ENCODE results near the gene HERC6. TPM values are rescaled to one million over a fixed set of nuclear protein-coding genes. Genes with fewer than 3 reads are reported as not detected.

Gene HERC6
- total and polyA plus RNA-seq, 2 donors (not counting 1 experiment from before 2014, with no cell fraction given): 5.1 to 10.9 TPM

- H3K4me1 ChIP-seq (ENCODE audit: control insufficient read depth in 2 of 2, insufficient read depth in 2 of 2, low read length in 2 of 2): no peaks in the 10 kb centered on the region
- Mint-ChIP-seq H3K9me3 (ENCODE audit: insufficient read depth) (no peaks in the 10 kb centered on the region), H3K27ac (no peak overlapping the region), H3K4me3 (no peak overlapping the region), H3K27me3 (no peaks in the 10 kb centered on the region), H3K4me1 (no peaks in the 10 kb centered on the region)
- no peak for TF ChIP-seq EZH2 (IDR thresholded peaks at IDR 0.05; ENCODE audit: borderline replicate concordance, insufficient read depth, low read depth, low read length, poor library complexity, severe bottlenecking)
- no peak for TF ChIP-seq CTCF (IDR thresholded peaks at IDR 0.05)
- no peaks in the 10 kb centered on the region for H3K79me2 ChIP-seq (ENCODE audit: control insufficient read depth, insufficient read depth, low read length)
- H3K27me3 ChIP-seq (replicated peaks in 1 of 4; ENCODE audit: control extremely low read depth in 1 of 4, control insufficient read depth in 3 of 4, insufficient read depth in 4 of 4, low read length in 3 of 4): no peaks in the 10 kb centered on the region
- no peak for ATAC-seq (ENCODE audit: low read depth)
- H2AFZ ChIP-seq (ENCODE audit: insufficient read depth, low read depth, low read length, poor library complexity, severe bottlenecking): no peak overlapping the region
- H3K36me3 ChIP-seq (replicated peaks in 1 of 2; ENCODE audit: control extremely low read depth in 1 of 2, control insufficient read depth in 1 of 2, extremely low read depth in 1 of 2, insufficient read depth in 2 of 2, low read length in 1 of 2): peaks cover 2 to 11% of the 10 kb centered on the region in 2 experiments
- intact Hi-C loops (cut with micrococcal nuclease): no loop called here
- H3K9me3 ChIP-seq (ENCODE audit: control extremely low read depth in 1 of 3, control insufficient read depth in 2 of 3, insufficient read depth in 1 of 3, low read length in 2 of 3): peaks cover 0 to 1% (median 0%) of the 10 kb centered on the region in 3 donors
- no peak overlapping the region for H3K9ac ChIP-seq (ENCODE audit: low read length)
- ChIA-PET CTCF (interaction anchor here (1.4 kb wide), 1 partner anchor 105 kb away, joined by 8 read pairs; no protein-coding TSS in a partner anchor), POLR2A (no interaction called here)
- H4K20me1 ChIP-seq (ENCODE audit: control insufficient read depth, insufficient read depth, low read length, poor library complexity, severe bottlenecking): no peaks in the 10 kb centered on the region
- no peak overlapping the region for H3K4me3 ChIP-seq (ENCODE audit: control extremely low read depth in 1 of 5, extremely low read depth in 1 of 5, insufficient read depth in 1 of 5, low read depth in 2 of 5, low read length in 4 of 5)
- no peak for DNase-seq
- no peak overlapping the region for H3K27ac ChIP-seq (ENCODE audit: low read length in 2 of 2)
- H3K4me2 ChIP-seq (replicated peaks; ENCODE audit: low read depth, low read length, poor library complexity, severe bottlenecking): no peak overlapping the region
- no CpG with 5 or more reads among the region's 1 CpG for WGBS (ENCODE audit: insufficient coverage)
Observed at GRCh38 chr4:88409789-88410188, 31.1 kb downstream of the HERC6 start.

- intact Hi-C loops (cut with micrococcal nuclease): no loop called here
- ChIA-PET CTCF (interaction anchor here (0.8 kb wide), 1 partner anchor 33 kb away, joined by 3 read pairs; the partner anchor contains the start of gene HERC6), POLR2A (no interaction called here)
- Histone ChIP-seq H3K27me3 (replicated peaks in 1 of 4; ENCODE audit: control extremely low read depth in 1 of 4, control insufficient read depth in 3 of 4, insufficient read depth in 4 of 4, low read length in 3 of 4) (no peaks in the 10 kb centered on the region), H3K9me3 (ENCODE audit: control extremely low read depth in 1 of 3, control insufficient read depth in 2 of 3, insufficient read depth in 1 of 3, low read length in 2 of 3) (no peaks in the 10 kb centered on the region), H3K9ac (ENCODE audit: low read length) (no peak overlapping the region), H4K20me1 (ENCODE audit: control insufficient read depth, insufficient read depth, low read length, poor library complexity, severe bottlenecking) (no peaks in the 10 kb centered on the region), H3K27ac (ENCODE audit: low read length in 2 of 2) (no peak overlapping the region), H3K36me3 (replicated peaks in 1 of 2; ENCODE audit: control extremely low read depth in 1 of 2, control insufficient read depth in 1 of 2, extremely low read depth in 1 of 2, insufficient read depth in 2 of 2, low read length in 1 of 2) (peaks cover 0 to 8% of the 10 kb centered on the region in 2 experiments), H3K79me2 (ENCODE audit: control insufficient read depth, insufficient read depth, low read length) (no peaks in the 10 kb centered on the region), H3K4me2 (replicated peaks; ENCODE audit: low read depth, low read length, poor library complexity, severe bottlenecking) (no peak overlapping the region), H3K4me3 (ENCODE audit: control extremely low read depth in 1 of 5, extremely low read depth in 1 of 5, insufficient read depth in 1 of 5, low read depth in 2 of 5, low read length in 4 of 5) (no peak overlapping the region), H2AFZ (ENCODE audit: insufficient read depth, low read depth, low read length, poor library complexity, severe bottlenecking) (no peak overlapping the region), H3K4me1 (ENCODE audit: control insufficient read depth in 2 of 2, insufficient read depth in 2 of 2, low read length in 2 of 2) (no peaks in the 10 kb centered on the region)
- H3K4me3 Mint-ChIP-seq: no peak overlapping the region
- H3K27me3 Mint-ChIP-seq: no peaks in the 10 kb centered on the region
- ATAC-seq (ENCODE audit: low read depth): no peak
- H3K9me3 Mint-ChIP-seq (ENCODE audit: insufficient read depth): no peaks in the 10 kb centered on the region
- no peak for TF ChIP-seq EZH2 (IDR thresholded peaks at IDR 0.05; ENCODE audit: borderline replicate concordance, insufficient read depth, low read depth, low read length, poor library complexity, severe bottlenecking)
- TF ChIP-seq CTCF (IDR thresholded peaks at IDR 0.05): no peak
- H3K27ac Mint-ChIP-seq: no peak overlapping the region
- no peaks in the 10 kb centered on the region for H3K4me1 Mint-ChIP-seq
- DNase-seq: no peak
- no CpG with 5 or more reads among the region's 3 CpGs for WGBS (ENCODE audit: insufficient coverage)
Observed at GRCh38 chr4:88411491-88412096, 32.9 kb downstream of the HERC6 start.
